Astrocyte (in vitro differentiated cells and primary cell): ENCODE measurements around the gene UNC80. TPM values are rescaled to one million over a fixed set of nuclear protein-coding genes. Genes with fewer than 3 reads are reported as not detected.

Experiments
- DNase-seq: peaks from one replicate; pipeline ENCODE4 v3.0.0-alpha.2; 2010; ENCODE audit warnings: low read depth
- FAIRE-seq: peaks from 2 replicates; lab custom pipeline; 2011; peaks lifted over from hg19 to GRCh38; lab: Jason Lieb, UNC
- H2AFZ ChIP-seq: 2 replicates; pipeline ENCODE4 v1.6.0; 2012; ENCODE audit warnings: low read depth, low read length, inconsistent platforms
- H3K27ac ChIP-seq: 2 replicates; pipeline ENCODE4 v1.5.1; 2011; ENCODE audit warnings: low read depth, low read length, inconsistent platforms
- H3K27me3 ChIP-seq: 2 replicates; pipeline ENCODE4 v1.6.0; 2011; ENCODE audit warnings: low read length, inconsistent platforms; ENCODE audit not compliant: insufficient read depth
- H3K36me3 ChIP-seq: 2 replicates; pipeline ENCODE4 v1.5.1; 2011; ENCODE audit warnings: low read length, inconsistent platforms; ENCODE audit not compliant: insufficient read depth
- H3K4me1 ChIP-seq: 2 replicates; pipeline ENCODE4 v1.5.1; 2011; ENCODE audit warnings: low read length, inconsistent platforms; ENCODE audit not compliant: insufficient read depth
- H3K4me2 ChIP-seq: 2 replicates; pipeline ENCODE4 v1.6.0; 2012; ENCODE audit warnings: low read length, inconsistent platforms
- H3K4me3 ChIP-seq: 2 replicates; pipeline ENCODE4 v1.5.1; 2011; ENCODE audit warnings: low read depth, mild to moderate bottlenecking, low read length, inconsistent platforms; ENCODE audit not compliant: insufficient read depth
- H3K79me2 ChIP-seq: 2 replicates; pipeline ENCODE4 v1.6.0; 2012; ENCODE audit warnings: mild to moderate bottlenecking, low read length, inconsistent platforms; ENCODE audit not compliant: insufficient read depth
- H3K9ac ChIP-seq: 2 replicates; pipeline ENCODE4 v1.6.0; 2012; ENCODE audit warnings: mild to moderate bottlenecking, low read length, inconsistent platforms
- H3K9me3 ChIP-seq: 2 replicates; pipeline ENCODE4 v1.5.1; 2012; ENCODE audit warnings: low read depth, mild to moderate bottlenecking, low read length, inconsistent platforms; ENCODE audit not compliant: insufficient read depth
- H4K20me1 ChIP-seq: 2 replicates; pipeline ENCODE4 v1.6.0; 2012; ENCODE audit warnings: low read length, inconsistent platforms; ENCODE audit not compliant: insufficient read depth
- H3K27ac Mint-ChIP-seq: one replicate; pipeline ENCODE4 v1.8.0; 2021; ENCODE audit warnings: mild to moderate bottlenecking, mixed read lengths; ENCODE audit not compliant: unreplicated experiment
- H3K27me3 Mint-ChIP-seq: one replicate; pipeline ENCODE4 v1.8.0; 2021; ENCODE audit warnings: low read depth, mixed read lengths; ENCODE audit not compliant: unreplicated experiment
- H3K36me3 Mint-ChIP-seq: one replicate; pipeline ENCODE4 v1.8.0; 2021; ENCODE audit warnings: low read depth, mixed read lengths; ENCODE audit not compliant: unreplicated experiment
- H3K4me1 Mint-ChIP-seq: one replicate; pipeline ENCODE4 v1.8.0; 2021; ENCODE audit warnings: low read depth, mixed read lengths; ENCODE audit not compliant: unreplicated experiment
- H3K4me3 Mint-ChIP-seq: one replicate; pipeline ENCODE4 v1.8.0; 2021; ENCODE audit warnings: mild to moderate bottlenecking, moderate library complexity, mixed read lengths; ENCODE audit not compliant: unreplicated experiment
- H3K9me3 Mint-ChIP-seq: one replicate; pipeline ENCODE4 v1.8.0; 2021; ENCODE audit warnings: mild to moderate bottlenecking, mixed read lengths; ENCODE audit not compliant: unreplicated experiment
- CTCF ChIP-seq: IDR thresholded peaks from 2 replicates; pipeline ENCODE4 v1.5.1; 2011; ENCODE audit warnings: low read depth, mild to moderate bottlenecking, inconsistent platforms, low read length, moderate library complexity; ENCODE audit not compliant: insufficient read depth
- EZH2 ChIP-seq: IDR thresholded peaks from 2 replicates; pipeline ENCODE4 v1.6.1; 2012; ENCODE audit warnings: mild to moderate bottlenecking, low read length, inconsistent platforms; ENCODE audit not compliant: insufficient read depth
- total RNA-seq: library from RNA; stranded (reverse); gene quantifications from 2 replicates; pipeline ENCODE4 v1.2.1, GENCODE V29; 2021

Gene UNC80
- total RNA-seq, 1 donor from 2014 or later = 0.27 TPM

- no peak overlapping the region for H2AFZ ChIP-seq
- H3K36me3 Mint-ChIP-seq = no peaks in the 10 kb centered on the region
- H3K4me1 ChIP-seq = peaks cover 3% of the 10 kb centered on the region
- H3K9me3 Mint-ChIP-seq = no peaks in the 10 kb centered on the region
- peaks cover 34% of the 10 kb centered on the region for H3K4me1 Mint-ChIP-seq
- DNase-seq (no peak), FAIRE-seq (no peak)
- H3K9me3 ChIP-seq = no peaks in the 10 kb centered on the region
- peaks cover 75% of the 10 kb centered on the region for H3K79me2 ChIP-seq
- peaks cover 17% of the 10 kb centered on the region for H3K36me3 ChIP-seq
- H3K9ac ChIP-seq = peak overlapping the region; percentile 38
- TF ChIP-seq EZH2 (no peak), CTCF (no peak)
- no peak overlapping the region for H3K27ac ChIP-seq
- H3K27ac Mint-ChIP-seq = no peak overlapping the region
- H4K20me1 ChIP-seq = peaks cover 54% of the 10 kb centered on the region
- H3K4me3 ChIP-seq = no peak overlapping the region
- no peaks in the 10 kb centered on the region for H3K27me3 ChIP-seq
- peak overlapping the region; percentile 96 for H3K4me3 Mint-ChIP-seq
- H3K4me2 ChIP-seq = peak overlapping the region; percentile 89
- no peaks in the 10 kb centered on the region for H3K27me3 Mint-ChIP-seq
Observed at GRCh38 chr2:210004881-210005280, 233.2 kb downstream of the UNC80 start.

GRCh38 chr2:210007895-210008294 is 236.3 kb downstream of the UNC80 start:
- no peak overlapping the region for H3K4me3 ChIP-seq
- FAIRE-seq = no peak
- H3K4me3 Mint-ChIP-seq = no peak overlapping the region
- no peak overlapping the region for H3K27ac Mint-ChIP-seq
- H3K27me3 Mint-ChIP-seq = no peaks in the 10 kb centered on the region
- no peak overlapping the region for H3K9ac ChIP-seq
- TF ChIP-seq EZH2 (no peak), CTCF (no peak)
- DNase-seq = peak; percentile 0
- peaks cover 74% of the 10 kb centered on the region for H4K20me1 ChIP-seq
- no peaks in the 10 kb centered on the region for H3K9me3 Mint-ChIP-seq
- H3K27ac ChIP-seq = no peak overlapping the region
- no peaks in the 10 kb centered on the region for H3K9me3 ChIP-seq
- H3K4me2 ChIP-seq = peak overlapping the region; percentile 11
- peaks cover 32% of the 10 kb centered on the region for H3K4me1 Mint-ChIP-seq
- peaks cover 3% of the 10 kb centered on the region for H3K4me1 ChIP-seq
- H3K79me2 ChIP-seq = peaks cover 100% of the 10 kb centered on the region
- no peak overlapping the region for H2AFZ ChIP-seq
- H3K36me3 ChIP-seq = peaks cover 28% of the 10 kb centered on the region
- H3K27me3 ChIP-seq = no peaks in the 10 kb centered on the region
- peaks cover 7% of the 10 kb centered on the region for H3K36me3 Mint-ChIP-seq

GRCh38 chr2:210009126-210009525 is 237.5 kb downstream of the UNC80 start:
- Histone ChIP-seq H3K27me3 (no peaks in the 10 kb centered on the region), H3K4me3 (no peak overlapping the region), H3K79me2 (peaks cover 99% of the 10 kb centered on the region), H4K20me1 (peaks cover 76% of the 10 kb centered on the region), H3K36me3 (peaks cover 28% of the 10 kb centered on the region), H3K9ac (no peak overlapping the region), H3K4me2 (no peak overlapping the region), H3K4me1 (no peaks in the 10 kb centered on the region), H3K9me3 (no peaks in the 10 kb centered on the region), H3K27ac (no peak overlapping the region), H2AFZ (no peak overlapping the region)
- Mint-ChIP-seq H3K4me1 (peaks cover 28% of the 10 kb centered on the region), H3K4me3 (no peak overlapping the region), H3K9me3 (no peaks in the 10 kb centered on the region), H3K36me3 (peaks cover 7% of the 10 kb centered on the region), H3K27me3 (no peaks in the 10 kb centered on the region), H3K27ac (no peak overlapping the region)
- TF ChIP-seq CTCF (no peak), EZH2 (no peak)
- FAIRE-seq (no peak), DNase-seq (no peak)
